GM12878 (cell line): ENCODE data around the gene ANKRD44. TPM values are rescaled to one million over a fixed set of nuclear protein-coding genes. Genes with fewer than 3 reads are reported as not detected.

ENCODE experiments used
- ATAC-seq: fragments of 200-7000 bp; cut with Tn5 transposase; 3 replicates; pipeline ENCODE4 v1.9.1; 2020; ENCODE audit warnings: mild to moderate bottlenecking, moderate library complexity
- BruUV-seq: library from RNA; stranded (reverse); fragments of 400-500 nt; replicated peaks from 2 replicates; lab custom pipeline; 2021; lab: Mats Ljungman, UMichigan
- CTCF ChIA-PET: fragments of 300-600 bp; sonication (Branson Sonifier 250); formaldehyde crosslinking; extraction: SDS; loops from one replicate; lab custom pipeline; 2021; ENCODE audit warnings: inconsistent platforms; lab: Yijun Ruan, JAX
- POLR2A ChIA-PET: fragments of 350-600 bp; formaldehyde crosslinking; extraction: SDS; loops from one replicate; lab custom pipeline; 2021; ENCODE audit warnings: inconsistent platforms; lab: Charles Lee
- RAD21 ChIA-PET: fragments of 300-600 bp; sonication (Branson Sonifier 250); formaldehyde crosslinking; loops from one replicate; lab custom pipeline; 2023; ENCODE audit warnings: antibody characterized with exemption; ENCODE audit not compliant: unreplicated experiment; lab: Charles Lee
- SMC1A ChIA-PET: fragments of 300-600 bp; sonication (Branson Sonifier 250); formaldehyde crosslinking; loops from one replicate; lab custom pipeline; 2023; ENCODE audit not compliant: unreplicated experiment, uncharacterized antibody; lab: Charles Lee
- DNase-seq: peaks from one replicate; pipeline ENCODE4 v3.0.0-alpha.2; 2011; ENCODE audit warnings: low read depth, low spot score
- FAIRE-seq: peaks from 3 replicates; lab custom pipeline; 2011; peaks lifted over from hg19 to GRCh38; lab: Jason Lieb, UNC
- H2AFZ ChIP-seq: 2 replicates; pipeline ENCODE4 v1.6.0; 2011; ENCODE audit warnings: low read depth, low read length, control low read depth; ENCODE audit not compliant: control insufficient read depth
- H3K27ac ChIP-seq: 2 replicates; pipeline ENCODE4 v1.5.1; 2011; ENCODE audit warnings: control low read depth; ENCODE audit not compliant: control insufficient read depth, insufficient read depth
- H3K27me3 ChIP-seq, 2 experiments: replicated peaks in 1 of 2; 2 replicates each; pipeline versions ENCODE4 v1.6.0 to v1.6.1; 2011; ENCODE audit warnings: low read length in 1 of 2; ENCODE audit not compliant: control insufficient read depth in 2 of 2, insufficient read depth in 2 of 2
- H3K36me3 ChIP-seq, 2 experiments: 2 replicates each; pipeline ENCODE4 v1.5.1; 2011; ENCODE audit warnings: low read length in 1 of 2; ENCODE audit not compliant: control insufficient read depth in 2 of 2, insufficient read depth in 2 of 2
- H3K4me1 ChIP-seq: 2 replicates; pipeline ENCODE4 v1.6.1; 2011; ENCODE audit warnings: mild to moderate bottlenecking, low read length, moderate library complexity, mixed read lengths; ENCODE audit not compliant: control insufficient read depth, insufficient read depth
- H3K4me2 ChIP-seq: 2 replicates; pipeline ENCODE4 v1.6.0; 2011; ENCODE audit warnings: control low read depth; ENCODE audit not compliant: control insufficient read depth, insufficient read depth
- H3K4me3 ChIP-seq: fragments of 200-600 bp; sonication (generic); 2 replicates; pipeline ENCODE4 v1.5.1; 2016
- H3K79me2 ChIP-seq: 2 replicates; pipeline ENCODE4 v1.6.0; 2011; ENCODE audit warnings: low read length; ENCODE audit not compliant: control insufficient read depth, insufficient read depth
- H3K9ac ChIP-seq: 2 replicates; pipeline ENCODE4 v1.8.0; 2011; ENCODE audit warnings: low read length, control low read depth, mixed read lengths; ENCODE audit not compliant: control insufficient read depth, insufficient read depth
- H3K9me3 ChIP-seq: replicated peaks from 3 replicates; pipeline ENCODE4 v1.5.1; 2011; ENCODE audit warnings: mild to moderate bottlenecking, low read length; ENCODE audit not compliant: control insufficient read depth, insufficient read depth
- H4K20me1 ChIP-seq: 2 replicates; pipeline ENCODE4 v1.6.0; 2011; ENCODE audit not compliant: control insufficient read depth, insufficient read depth
- BRCA1 ChIP-seq: IDR thresholded peaks from 2 replicates; pipeline ENCODE4 v1.6.1; 2011; ENCODE audit warnings: low read depth, low read length, improper control_type of control experiment
- CBX5 ChIP-seq: sonication (generic); IDR thresholded peaks from 2 replicates; pipeline ENCODE4 v1.6.1; 2016; ENCODE audit warnings: low read depth, moderate library complexity, mild to moderate bottlenecking, inconsistent platforms
- FOXM1 ChIP-seq: IDR thresholded peaks from 2 replicates; pipeline ENCODE4 v1.6.1; 2012; ENCODE audit warnings: low read depth, mild to moderate bottlenecking, inconsistent platforms, low read length, moderate library complexity
- GATAD2B ChIP-seq: fragments of 450-650 bp; conservative IDR thresholded peaks from 2 replicates; pipeline ENCODE4 v1.6.1; 2017; ENCODE audit warnings: low read depth, mild to moderate bottlenecking, moderate library complexity
- HDAC6 ChIP-seq: fragments of 200-600 bp; sonication (generic); IDR thresholded peaks from one replicate; pipeline ENCODE4 v1.8.0; 2017; ENCODE audit warnings: antibody characterized with exemption; ENCODE audit not compliant: unreplicated experiment
- MEF2B ChIP-seq: fragments of 450-650 bp; IDR thresholded peaks from 2 replicates; pipeline ENCODE4 v1.6.1; 2018; ENCODE audit warnings: mild to moderate bottlenecking, moderate library complexity; ENCODE audit not compliant: partially characterized antibody, poor library complexity, severe bottlenecking
- NFIC ChIP-seq: IDR thresholded peaks from 2 replicates; pipeline ENCODE4 v1.6.1; 2012; ENCODE audit warnings: low read depth, mild to moderate bottlenecking, inconsistent platforms, low read length, moderate library complexity
- NR2F1 ChIP-seq: fragments of 450-650 bp; conservative IDR thresholded peaks from 2 replicates; pipeline ENCODE4 v1.6.1; 2017; ENCODE audit warnings: mild to moderate bottlenecking
- PAX8 ChIP-seq: fragments of 450-650 bp; IDR thresholded peaks from 2 replicates; pipeline ENCODE4 v1.6.1; 2017; ENCODE audit warnings: mild to moderate bottlenecking, moderate library complexity
- POLR2A ChIP-seq: IDR thresholded peaks from 2 replicates; pipeline ENCODE4 v1.6.1; 2011; ENCODE audit warnings: low read depth, mild to moderate bottlenecking, low read length
- RAD51 ChIP-seq: fragments of 450-650 bp; IDR thresholded peaks from 2 replicates; pipeline ENCODE4 v1.6.1; 2016; ENCODE audit warnings: moderate library complexity, mild to moderate bottlenecking, inconsistent platforms
- RCOR1 ChIP-seq: conservative IDR thresholded peaks from 2 replicates; pipeline ENCODE4 v1.6.1; 2012; ENCODE audit warnings: low read depth, low read length, improper control_type of control experiment
- RFX5 ChIP-seq: IDR thresholded peaks from 2 replicates; pipeline ENCODE4 v1.6.1; 2011; ENCODE audit warnings: low read depth, low read length, improper control_type of control experiment
- SMARCA5 ChIP-seq: fragments of 450-650 bp; IDR thresholded peaks from 2 replicates; pipeline ENCODE4 v1.6.1; 2017; ENCODE audit warnings: mild to moderate bottlenecking
- SMC3 ChIP-seq: IDR thresholded peaks from 2 replicates; pipeline ENCODE4 v1.6.1; 2011; ENCODE audit warnings: low read length, improper control_type of control experiment, borderline replicate concordance
- SREBF1 ChIP-seq: IDR thresholded peaks from 2 replicates; pipeline ENCODE4 v1.6.1; 2012; ENCODE audit warnings: mild to moderate bottlenecking, low read length
- TAF1 ChIP-seq: IDR thresholded peaks from 2 replicates; pipeline ENCODE4 v1.6.1; 2011; ENCODE audit warnings: mild to moderate bottlenecking, low read depth, low read length, borderline replicate concordance
- YY1 ChIP-seq: IDR thresholded peaks from 2 replicates; pipeline ENCODE4 v1.6.1; 2011; ENCODE audit warnings: low read depth, mild to moderate bottlenecking, low read length
- ZNF207 ChIP-seq: fragments of 450-650 bp; IDR thresholded peaks from 2 replicates; pipeline ENCODE4 v1.6.1; 2014; ENCODE audit warnings: antibody characterized with exemption, mild to moderate bottlenecking, borderline replicate concordance
- WGBS: methylation state at CpG from one replicate; pipeline ENCODE4 v1.1.6; 2016; ENCODE audit warnings: low lambda C conversion rate; ENCODE audit not compliant: insufficient replicate concordance, insufficient coverage; ENCODE audit errors: missing lambda C conversion rate; 5-methylcytosine and 5-hydroxymethylcytosine counted together
- in situ Hi-C: fragments of 300-500 bp; cut with MboI; formaldehyde crosslinking; loops from 9 replicates; pipeline ENCODE4 v1.14.3; 2018; ENCODE audit warnings: mixed read lengths
- intact Hi-C: fragments of 100-400 bp; cut with micrococcal nuclease; formaldehyde crosslinking; loops from one replicate; pipeline ENCODE4 v1.14.2; 2022; ENCODE audit not compliant: unreplicated experiment
- polyA plus RNA-seq, 11 experiments: library from polyadenylated mRNA; depleted of rRNA in 4 of 11; unstranded in 6 of 11; stranded (reverse) in 5 of 11; fragments of >200 nt; fragmentation: Nextera tagmentation in 4 of 11; fragmentation: Illumina TruSeq in 1 of 11; extraction: Ambion mirVana in 4 of 11; extraction: Trizol in 1 of 11; gene quantifications; 1 replicate in 1 of 11; 2 replicates in 10 of 11; pipeline versions ENCODE4 v1.2.1 to v1.2.3, GENCODE V29; 2011 to 2016; ENCODE audit warnings: inconsistent platforms in 2 of 11, missing spikeins in 2 of 11, low read depth in 1 of 11
- total RNA-seq, 4 experiments: library from RNA; depleted of rRNA in 3 of 4; stranded (reverse); fragments of >200 nt in 3 of 4; fragmentation: Illumina TruSeq in 1 of 4; extraction: Trizol in 1 of 4; gene quantifications; 2 replicates each; pipeline versions ENCODE4 v1.2.1 to v1.2.3, GENCODE V29; 2013 to 2021

The ANKRD44 gene
- total and polyA plus RNA-seq, 10 of the 15 experiments (the other 5 are each of a cell fraction or from before 2014, with no cell fraction given), result 19.1 to 99.1 (median 59.6) TPM

DNA sequence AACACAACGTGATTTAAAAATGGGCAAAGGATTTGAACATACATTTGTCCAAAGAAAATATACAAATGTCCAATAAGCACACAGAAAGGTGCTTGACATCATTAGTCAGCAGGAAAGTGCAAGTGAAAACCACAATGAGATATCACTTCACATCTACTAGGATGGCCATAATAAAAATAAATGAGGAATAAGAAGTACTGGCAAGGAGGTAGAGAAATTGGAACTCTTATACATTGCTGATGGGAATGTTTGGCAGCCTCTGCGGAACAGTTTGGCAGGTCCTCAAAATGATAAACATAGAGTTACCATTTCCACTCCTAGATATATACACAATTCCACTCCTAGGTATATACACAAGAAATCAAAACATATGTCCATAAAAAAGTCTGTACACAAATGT lies 333.1 kb downstream of the ANKRD44 start:
- ChIA-PET SMC1A (no interaction called here), POLR2A (no interaction called here), RAD21 (no interaction called here), CTCF (interaction anchor here (0.5 kb wide), 1 partner anchor 1885 kb away, joined by 3 read pairs; no protein-coding TSS in a partner anchor)
- H3K9ac ChIP-seq, result no peak overlapping the region
- no peaks in the 10 kb centered on the region for H3K9me3 ChIP-seq
- no peak for DNase-seq
- no peaks in the 10 kb centered on the region for H4K20me1 ChIP-seq
- TF ChIP-seq RFX5, result no peak
- TF ChIP-seq TAF1, result no peak
- no peak for TF ChIP-seq HDAC6
- no peak for TF ChIP-seq RAD51
- TF ChIP-seq GATAD2B, result no peak
- TF ChIP-seq CBX5, result no peak
- no peak for TF ChIP-seq SMC3
- no peak for TF ChIP-seq BRCA1
- no peak for TF ChIP-seq RCOR1
- no peak for TF ChIP-seq YY1
- no peak for TF ChIP-seq SREBF1
- no peak for TF ChIP-seq SMARCA5
- no peak for TF ChIP-seq POLR2A
- no peak for TF ChIP-seq MEF2B
- no peak for TF ChIP-seq FOXM1
- TF ChIP-seq NR2F1, result no peak
- no peak for TF ChIP-seq PAX8
- TF ChIP-seq NFIC, result no peak
- TF ChIP-seq ZNF207, result no peak
- no peaks in the 10 kb centered on the region for H3K36me3 ChIP-seq
- no peaks in the 10 kb centered on the region for H3K79me2 ChIP-seq
- H3K27me3 ChIP-seq, result no peaks in the 10 kb centered on the region
- no peak overlapping the region for H3K27ac ChIP-seq
- no peak overlapping the region for H3K4me2 ChIP-seq
- in situ Hi-C loops (no loop called here), intact Hi-C loops (no loop called here)
- no peak overlapping the region for H2AFZ ChIP-seq
- BruUV-seq, result no TSS peak
- no peak for ATAC-seq
- H3K4me1 ChIP-seq, result no peaks in the 10 kb centered on the region
- H3K4me3 ChIP-seq, result no peak overlapping the region
- 75% methylated on average over 2 of the region's 2 CpGs for WGBS
- FAIRE-seq, result no peak
